ENCODE measurements around the gene RAB27A. TPM values are rescaled to one million over a fixed set of nuclear protein-coding genes. Genes with fewer than 3 reads are reported as not detected.
"Not testable (repeated sequence)": the region's sequence is repeated elsewhere in the genome, so short reads cannot be mapped to it uniquely, and the experiment has no call there.

RAB27A gene
- total RNA-seq, 5 donors from 2014 or later (not counting 1 experiment from before 2014, with no cell fraction given), result 29.7 to 47.2 (median 35.2) TPM

GRCh38 chr15:55290528-55291057 is 980 bp upstream of the RAB27A start:
- no peaks in the 10 kb centered on the region for H3K9me3 ChIP-seq
- peak; percentile 61 to 90 (median 82) for DNase-seq
- H3K4me3 Mint-ChIP-seq, result peak overlapping the region; percentile 88 to 93 (median 92)
- peak overlapping the region; percentile 95 for H3K27ac ChIP-seq (ENCODE audit: low read length)
- no peaks in the 10 kb centered on the region for H3K27me3 Mint-ChIP-seq
- ChIA-PET CTCF (interaction anchor here (0.6 to 3.0 kb wide), 13 partner anchors 9 to 149 kb away, joined by 3 to 51 read pairs (median 5); partner anchors contain the start of genes PIGB (in 1 of the 2) and PIGBOS1 (in 1 of the 2)), POLR2A (interaction anchor here in 1 of 2 donors (0.5 to 0.6 kb wide), 2 partner anchors 72 to 73 kb away, joined by 6 to 7 read pairs; no protein-coding TSS in a partner anchor)
- H3K9me3 Mint-ChIP-seq, result no peaks in the 10 kb centered on the region
- peaks cover 35 to 36% (median 35%) of the 10 kb centered on the region in 3 donors for H3K4me1 Mint-ChIP-seq
- peaks cover 10% of the 10 kb centered on the region for H3K36me3 Mint-ChIP-seq
- H3K36me3 ChIP-seq (ENCODE audit: control insufficient read depth in 2 of 2, extremely low read depth in 1 of 2, insufficient read depth in 1 of 2, low read length in 1 of 2), result no peaks in the 10 kb centered on the region
- WGBS (ENCODE audit: insufficient coverage), result 17% methylated on average over 10 of the region's 17 CpGs
- peak; percentile 76 to 81 (median 81) for ATAC-seq (replicated peaks in 1 of 4)
- H3K27me3 ChIP-seq (replicated peaks in 1 of 2; ENCODE audit: control insufficient read depth in 2 of 2, extremely low read depth in 1 of 2, insufficient read depth in 2 of 2, low read length in 1 of 2), result no peaks in the 10 kb centered on the region
- peak overlapping the region; percentile 78 to 90 for H3K27ac Mint-ChIP-seq
- peak overlapping the region; percentile 92 to 97 for H3K4me3 ChIP-seq (ENCODE audit: control insufficient read depth in 1 of 2, extremely low read depth in 1 of 2, low read length in 1 of 2)
- peaks cover 5 to 26% of the 10 kb centered on the region in 2 experiments for H3K4me1 ChIP-seq (ENCODE audit: control insufficient read depth in 1 of 2, extremely low read depth in 1 of 2, insufficient read depth in 2 of 2, low read length in 2 of 2)

- peaks cover 5 to 35% of the 10 kb centered on the region in 2 experiments for H3K4me1 ChIP-seq (ENCODE audit: control insufficient read depth in 1 of 2, extremely low read depth in 1 of 2, insufficient read depth in 2 of 2, low read length in 2 of 2)
- Mint-ChIP-seq H3K4me3 (peak overlapping the region; percentile 92 to 94 (median 93)), H3K36me3 (peaks cover 10% of the 10 kb centered on the region), H3K27ac (peak overlapping the region; percentile 89 to 99), H3K27me3 (no peaks in the 10 kb centered on the region), H3K9me3 (no peaks in the 10 kb centered on the region), H3K4me1 (peaks cover 47 to 50% (median 49%) of the 10 kb centered on the region in 3 donors)
- ATAC-seq (replicated peaks in 1 of 4) (peak in 2 of 4 experiments; percentile 19 to 20), DNase-seq (peak in 23 of 35 experiments; percentile 5 to 55 (median 22))
- POLR2A ChIA-PET, result no interaction called here
- H3K9me3 ChIP-seq, result no peaks in the 10 kb centered on the region
- H3K36me3 ChIP-seq (ENCODE audit: control insufficient read depth in 2 of 2, extremely low read depth in 1 of 2, insufficient read depth in 1 of 2, low read length in 1 of 2), result no peaks in the 10 kb centered on the region
- H3K27ac ChIP-seq (ENCODE audit: low read length), result peak overlapping the region; percentile 95
- H3K27me3 ChIP-seq (replicated peaks in 1 of 2; ENCODE audit: control insufficient read depth in 2 of 2, extremely low read depth in 1 of 2, insufficient read depth in 2 of 2, low read length in 1 of 2), result no peaks in the 10 kb centered on the region
- WGBS (ENCODE audit: insufficient coverage), result 2% methylated on average over 34 of the region's 37 CpGs
- peak overlapping the region; percentile 92 to 97 for H3K4me3 ChIP-seq (ENCODE audit: control insufficient read depth in 1 of 2, extremely low read depth in 1 of 2, low read length in 1 of 2)
- CTCF ChIA-PET, result no interaction called here
Measured at GRCh38 chr15:55289011-55289745, 435 bp downstream of the RAB27A start.

GRCh38 chr15:55288006-55288717 is 1.5 kb downstream of the RAB27A start:
- H3K9me3 ChIP-seq, result no peaks in the 10 kb centered on the region
- Mint-ChIP-seq H3K4me1 (peaks cover 53 to 60% (median 58%) of the 10 kb centered on the region in 3 donors), H3K27ac (peak overlapping the region; percentile 89 to 99), H3K4me3 (peak overlapping the region; percentile 92 to 94 (median 93)), H3K9me3 (no peaks in the 10 kb centered on the region), H3K36me3 (peaks cover 10% of the 10 kb centered on the region), H3K27me3 (no peaks in the 10 kb centered on the region)
- 37% methylated on average over 3 of the region's 8 CpGs for WGBS (ENCODE audit: insufficient coverage)
- POLR2A ChIA-PET, result interaction anchor here (0.6 to 1.7 kb wide), 4 partner anchors 16 to 104 kb away, joined by 3 to 5 read pairs (median 4); no protein-coding TSS in a partner anchor
- H3K4me3 ChIP-seq (ENCODE audit: control insufficient read depth in 1 of 2, extremely low read depth in 1 of 2, low read length in 1 of 2), result peak overlapping the region in 1 of 2 donors; percentile 92
- peaks cover 5 to 43% of the 10 kb centered on the region in 2 experiments for H3K4me1 ChIP-seq (ENCODE audit: control insufficient read depth in 1 of 2, extremely low read depth in 1 of 2, insufficient read depth in 2 of 2, low read length in 2 of 2)
- no peaks in the 10 kb centered on the region for H3K27me3 ChIP-seq (replicated peaks in 1 of 2; ENCODE audit: control insufficient read depth in 2 of 2, extremely low read depth in 1 of 2, insufficient read depth in 2 of 2, low read length in 1 of 2)
- no peak for ATAC-seq (replicated peaks in 1 of 4)
- no peak for DNase-seq
- H3K27ac ChIP-seq (ENCODE audit: low read length), result peak overlapping the region; percentile 95
- no peaks in the 10 kb centered on the region for H3K36me3 ChIP-seq (ENCODE audit: control insufficient read depth in 2 of 2, extremely low read depth in 1 of 2, insufficient read depth in 1 of 2, low read length in 1 of 2)
- CTCF ChIA-PET, result interaction anchor here (0.6 to 1.3 kb wide), 6 partner anchors 11 to 71 kb away, joined by 3 to 5 read pairs (median 4); no protein-coding TSS in a partner anchor

GRCh38 chr15:55286442-55287189 is 3.0 kb downstream of the RAB27A start:
- not testable (repeated sequence) for DNase-seq; H3K9me3 ChIP-seq; H3K27me3 ChIP-seq (replicated peaks in 1 of 2; ENCODE audit: control insufficient read depth in 2 of 2, extremely low read depth in 1 of 2, insufficient read depth in 2 of 2, low read length in 1 of 2); H3K36me3 Mint-ChIP-seq; H3K36me3 ChIP-seq (ENCODE audit: control insufficient read depth in 2 of 2, extremely low read depth in 1 of 2, insufficient read depth in 1 of 2, low read length in 1 of 2); ATAC-seq (replicated peaks in 1 of 4); H3K27me3 Mint-ChIP-seq; H3K4me3 ChIP-seq (ENCODE audit: control insufficient read depth in 1 of 2, extremely low read depth in 1 of 2, low read length in 1 of 2); H3K9me3 Mint-ChIP-seq
- Histone ChIP-seq H3K27ac (ENCODE audit: low read length) (peak overlapping the region; percentile 85), H3K4me1 (ENCODE audit: control insufficient read depth in 1 of 2, extremely low read depth in 1 of 2, insufficient read depth in 2 of 2, low read length in 2 of 2) (peaks cover 5 to 58% of the 10 kb centered on the region in 2 experiments)
- H3K4me3 Mint-ChIP-seq, result peak overlapping the region; percentile 92 to 94 (median 93)
- peaks cover 69 to 76% (median 74%) of the 10 kb centered on the region in 3 donors for H3K4me1 Mint-ChIP-seq
- POLR2A ChIA-PET, result interaction anchor here (1.4 to 1.7 kb wide), 2 partner anchors 19 to 20 kb away, joined by 4 to 5 read pairs; no protein-coding TSS in a partner anchor
- 95% methylated on average over 5 of the region's 10 CpGs for WGBS (ENCODE audit: insufficient coverage)
- H3K27ac Mint-ChIP-seq, result peak overlapping the region; percentile 89 to 99
- CTCF ChIA-PET, result interaction anchor here (0.5 to 1.3 kb wide), 3 partner anchors 9 to 95 kb away, joined by 3 to 5 read pairs (median 3); no protein-coding TSS in a partner anchor

- peak overlapping the region; percentile 87 to 99 for H3K27ac Mint-ChIP-seq
- WGBS (ENCODE audit: insufficient coverage), result 60% methylated on average over 1 of the region's 1 CpG
- no peak for ATAC-seq (replicated peaks in 1 of 4)
- no peaks in the 10 kb centered on the region for H3K27me3 ChIP-seq (replicated peaks in 1 of 2; ENCODE audit: control insufficient read depth in 2 of 2, extremely low read depth in 1 of 2, insufficient read depth in 2 of 2, low read length in 1 of 2)
- peaks cover 10% of the 10 kb centered on the region for H3K36me3 Mint-ChIP-seq
- ChIA-PET CTCF (no interaction called here), POLR2A (no interaction called here)
- no peaks in the 10 kb centered on the region for H3K27me3 Mint-ChIP-seq
- peaks cover 10 to 67% of the 10 kb centered on the region in 2 experiments for H3K4me1 ChIP-seq (ENCODE audit: control insufficient read depth in 1 of 2, extremely low read depth in 1 of 2, insufficient read depth in 2 of 2, low read length in 2 of 2)
- H3K9me3 ChIP-seq, result no peaks in the 10 kb centered on the region
- H3K4me3 ChIP-seq (ENCODE audit: control insufficient read depth in 1 of 2, extremely low read depth in 1 of 2, low read length in 1 of 2), result no peak overlapping the region
- DNase-seq, result no peak
- H3K27ac ChIP-seq (ENCODE audit: low read length), result peak overlapping the region; percentile 85
- H3K9me3 Mint-ChIP-seq, result no peaks in the 10 kb centered on the region
- no peaks in the 10 kb centered on the region for H3K36me3 ChIP-seq (ENCODE audit: control insufficient read depth in 2 of 2, extremely low read depth in 1 of 2, insufficient read depth in 1 of 2, low read length in 1 of 2)
- no peak overlapping the region for H3K4me3 Mint-ChIP-seq
- H3K4me1 Mint-ChIP-seq, result peaks cover 87 to 94% (median 90%) of the 10 kb centered on the region in 3 donors
Measured at GRCh38 chr15:55284426-55284825, 5.2 kb downstream of the RAB27A start.
